ENCODE data around the gene MED4.

Gene MED4

GRCh38 chr13:48094781-48095502 is at the start of gene MED4:
TSS of gene MED4 (minus strand) at chr13:48095104. CDS start at chr13:48095078, 26 bp downstream.
- peak; percentile 97 for DNase-seq

GRCh38 chr13:48144413-48145035 is 49.6 kb upstream of the MED4 start:
- peak; percentile 44 for DNase-seq

GRCh38 chr13:48142436-48142835 is 47.5 kb upstream of the MED4 start:
- no peak for DNase-seq

GRCh38 chr13:48138270-48138669 is 43.4 kb upstream of the MED4 start:
- no peak for DNase-seq

- DNase-seq = no peak
These were observed 38.1 kb upstream of the MED4 start for GRCh38 chr13:48132961-48133360.

- no peak for DNase-seq
These were observed 36.6 kb upstream of the MED4 start for GRCh38 chr13:48131533-48131932.

GRCh38 chr13:48126944-48127830 is 32.3 kb upstream of the MED4 start:
- peak; percentile 83 for DNase-seq

GRCh38 chr13:48125794-48126228 is 30.9 kb upstream of the MED4 start:
- DNase-seq = no peak

GRCh38 chr13:48123812-48124211 is 28.9 kb upstream of the MED4 start:
- no peak for DNase-seq

- no peak for DNase-seq
These were observed 26.8 kb upstream of the MED4 start for GRCh38 chr13:48121733-48122132.

- DNase-seq = no peak
These were observed 25.3 kb upstream of the MED4 start for GRCh38 chr13:48120241-48120640.

GRCh38 chr13:48118030-48118429 is 23.1 kb upstream of the MED4 start:
- DNase-seq = no peak

- DNase-seq = no peak
These were observed 21.9 kb upstream of the MED4 start for GRCh38 chr13:48116808-48117207.

- DNase-seq = no peak
These were observed 18.8 kb upstream of the MED4 start for GRCh38 chr13:48113756-48114130.

GRCh38 chr13:48112896-48113755 is 18.2 kb upstream of the MED4 start:
- no peak for DNase-seq

GRCh38 chr13:48110931-48111721 is 16.2 kb upstream of the MED4 start:
- no peak for DNase-seq

GRCh38 chr13:48110132-48110868 is 15.4 kb upstream of the MED4 start:
- DNase-seq = no peak

GRCh38 chr13:48108106-48108505 is 13.2 kb upstream of the MED4 start:
- no peak for DNase-seq

- no peak for DNase-seq
These were observed 2.9 kb upstream of the MED4 start for GRCh38 chr13:48097793-48098192.

GRCh38 chr13:48096670-48097069 is 1.8 kb upstream of the MED4 start:
- no peak for DNase-seq

GRCh38 chr13:48094404-48094780 is 512 bp downstream of the MED4 start:
- DNase-seq = no peak

All from CD4-positive, alpha-beta T cell treated with Interleukin-12 subunit alpha and Interleukin-12 subunit beta, for 1 hour (primary cell).